ENCODE results near the gene CHD3. TPM values are rescaled to one million over a fixed set of nuclear protein-coding genes. Genes with fewer than 3 reads are reported as not detected.

The CHD3 gene
- total and polyA plus RNA-seq, 2 of the 13 experiments (the other 11 are each of a cell fraction or from before 2014, with no cell fraction given): 2.7 to 3.7 TPM

DNA sequence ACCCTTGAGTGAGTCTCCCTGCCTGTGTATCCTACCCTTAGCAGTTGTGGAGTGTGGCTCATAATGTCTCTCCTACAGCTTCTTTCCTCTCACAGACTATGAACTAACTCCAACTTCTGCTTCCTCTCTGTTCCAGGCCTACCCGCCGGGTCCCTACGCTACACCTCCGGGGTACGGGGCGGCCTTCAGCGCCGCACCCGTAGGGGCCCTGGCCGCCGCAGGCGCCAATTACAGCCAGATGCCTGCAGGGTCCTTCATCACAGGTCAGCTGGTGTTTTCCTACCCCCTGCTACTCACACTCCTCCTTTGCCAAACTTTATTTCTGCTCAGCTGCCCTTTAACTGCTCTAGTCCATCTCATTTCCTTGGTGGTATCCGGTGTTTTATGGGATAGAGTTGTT, 22.1 kb downstream of the CHD3 start:
- Histone ChIP-seq H3K9me3 (ENCODE audit: low read length) (no peaks in the 10 kb centered on the region), H3K4me1 (ENCODE audit: insufficient read depth, low read length) (peaks cover 9% of the 10 kb centered on the region), H2AFZ (ENCODE audit: low read length) (no peak overlapping the region), H3K27ac (ENCODE audit: extremely low read length, insufficient read depth, low read length) (no peak overlapping the region), H4K20me1 (ENCODE audit: insufficient read depth, low read length) (no peaks in the 10 kb centered on the region), H3K9ac (ENCODE audit: insufficient read depth, low read depth, low read length) (no peak overlapping the region), H3K79me2 (ENCODE audit: insufficient read depth, low read length) (no peaks in the 10 kb centered on the region), H3K36me3 (replicated peaks in 1 of 2; ENCODE audit: control insufficient read depth in 1 of 2, insufficient read depth in 2 of 2, low read length in 2 of 2) (no peaks in the 10 kb centered on the region), H3K27me3 (ENCODE audit: control insufficient read depth in 1 of 2, insufficient read depth in 2 of 2, low read length in 2 of 2) (no peaks in the 10 kb centered on the region; a peak in 1 of 5 replicates), H3K4me3 (replicated peaks in 1 of 3; ENCODE audit: insufficient read depth in 1 of 3, low read depth in 2 of 3, low read length in 3 of 3) (no peak overlapping the region), H3K4me2 (ENCODE audit: low read depth, low read length) (no peak overlapping the region)
- intact Hi-C loops (cut with micrococcal nuclease; ENCODE audit: unreplicated experiment) (loop anchor here (5.0 kb wide), 1 partner anchor 132 kb away; no protein-coding TSS in a partner anchor), in situ Hi-C loops (cut with HindIII; ENCODE audit: extremely low pct_ligation_motif_present, low pct_unique_long_range_greater_than_20kb) (loop anchor here (5.0 kb wide), 2 partner anchors 77 to 132 kb away; no protein-coding TSS in a partner anchor)
- no peak for TF ChIP-seq ZNF251 (CRISPR knock-in tag; IDR thresholded peaks at IDR 0.05)
- TF ChIP-seq HCFC1 (IDR thresholded peaks at IDR 0.05; ENCODE audit: low read depth, low read length): no peak
- no peak for TF ChIP-seq REL (CRISPR knock-in tag; conservative IDR thresholded peaks at IDR 0.05)
- TF ChIP-seq, protein P1, sequence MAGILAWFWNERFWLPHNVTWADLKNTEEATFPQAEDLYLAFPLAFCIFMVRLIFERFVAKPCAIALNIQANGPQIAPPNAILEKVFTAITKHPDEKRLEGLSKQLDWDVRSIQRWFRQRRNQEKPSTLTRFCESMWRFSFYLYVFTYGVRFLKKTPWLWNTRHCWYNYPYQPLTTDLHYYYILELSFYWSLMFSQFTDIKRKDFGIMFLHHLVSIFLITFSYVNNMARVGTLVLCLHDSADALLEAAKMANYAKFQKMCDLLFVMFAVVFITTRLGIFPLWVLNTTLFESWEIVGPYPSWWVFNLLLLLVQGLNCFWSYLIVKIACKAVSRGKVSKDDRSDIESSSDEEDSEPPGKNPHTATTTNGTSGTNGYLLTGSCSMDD (CRISPR knock-in tag; IDR thresholded peaks at IDR 0.05): no peak
- no peak for TF ChIP-seq SOX5 (CRISPR knock-in tag; IDR thresholded peaks at IDR 0.05; ENCODE audit: borderline replicate concordance)
- no peak for TF ChIP-seq ZNF569 (CRISPR knock-in tag; IDR thresholded peaks at IDR 0.05; ENCODE audit: borderline replicate concordance)
- TF ChIP-seq ZBTB8A (CRISPR knock-in tag; IDR thresholded peaks at IDR 0.05; ENCODE audit: borderline replicate concordance, low read depth): no peak
- TF ChIP-seq, protein P2, sequence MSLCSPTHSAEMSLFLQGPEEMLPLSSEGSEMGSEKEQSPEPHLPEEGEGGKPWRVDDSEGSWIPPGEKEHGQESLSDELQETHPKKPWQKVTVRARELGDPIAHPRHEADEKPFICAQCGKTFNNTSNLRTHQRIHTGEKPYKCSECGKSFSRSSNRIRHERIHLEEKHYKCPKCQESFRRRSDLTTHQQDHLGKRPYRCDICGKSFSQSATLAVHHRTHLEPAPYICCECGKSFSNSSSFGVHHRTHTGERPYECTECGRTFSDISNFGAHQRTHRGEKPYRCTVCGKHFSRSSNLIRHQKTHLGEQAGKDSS (CRISPR knock-in tag; IDR thresholded peaks at IDR 0.05; ENCODE audit: borderline replicate concordance, low read depth): no peak
- no peak for TF ChIP-seq CHD4 (IDR thresholded peaks at IDR 0.05; ENCODE audit: borderline replicate concordance, low read length)
- TF ChIP-seq, protein P3, sequence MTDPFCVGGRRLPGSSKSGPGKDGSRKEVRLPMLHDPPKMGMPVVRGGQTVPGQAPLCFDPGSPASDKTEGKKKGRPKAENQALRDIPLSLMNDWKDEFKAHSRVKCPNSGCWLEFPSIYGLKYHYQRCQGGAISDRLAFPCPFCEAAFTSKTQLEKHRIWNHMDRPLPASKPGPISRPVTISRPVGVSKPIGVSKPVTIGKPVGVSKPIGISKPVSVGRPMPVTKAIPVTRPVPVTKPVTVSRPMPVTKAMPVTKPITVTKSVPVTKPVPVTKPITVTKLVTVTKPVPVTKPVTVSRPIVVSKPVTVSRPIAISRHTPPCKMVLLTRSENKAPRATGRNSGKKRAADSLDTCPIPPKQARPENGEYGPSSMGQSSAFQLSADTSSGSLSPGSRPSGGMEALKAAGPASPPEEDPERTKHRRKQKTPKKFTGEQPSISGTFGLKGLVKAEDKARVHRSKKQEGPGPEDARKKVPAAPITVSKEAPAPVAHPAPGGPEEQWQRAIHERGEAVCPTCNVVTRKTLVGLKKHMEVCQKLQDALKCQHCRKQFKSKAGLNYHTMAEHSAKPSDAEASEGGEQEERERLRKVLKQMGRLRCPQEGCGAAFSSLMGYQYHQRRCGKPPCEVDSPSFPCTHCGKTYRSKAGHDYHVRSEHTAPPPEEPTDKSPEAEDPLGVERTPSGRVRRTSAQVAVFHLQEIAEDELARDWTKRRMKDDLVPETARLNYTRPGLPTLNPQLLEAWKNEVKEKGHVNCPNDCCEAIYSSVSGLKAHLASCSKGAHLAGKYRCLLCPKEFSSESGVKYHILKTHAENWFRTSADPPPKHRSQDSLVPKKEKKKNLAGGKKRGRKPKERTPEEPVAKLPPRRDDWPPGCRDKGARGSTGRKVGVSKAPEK (CRISPR knock-in tag; IDR thresholded peaks at IDR 0.05; ENCODE audit: borderline replicate concordance): no peak
- no peak for TF ChIP-seq ZNF292 (CRISPR knock-in tag; IDR thresholded peaks at IDR 0.05; ENCODE audit: borderline replicate concordance, low read depth)
- TF ChIP-seq, protein P4, sequence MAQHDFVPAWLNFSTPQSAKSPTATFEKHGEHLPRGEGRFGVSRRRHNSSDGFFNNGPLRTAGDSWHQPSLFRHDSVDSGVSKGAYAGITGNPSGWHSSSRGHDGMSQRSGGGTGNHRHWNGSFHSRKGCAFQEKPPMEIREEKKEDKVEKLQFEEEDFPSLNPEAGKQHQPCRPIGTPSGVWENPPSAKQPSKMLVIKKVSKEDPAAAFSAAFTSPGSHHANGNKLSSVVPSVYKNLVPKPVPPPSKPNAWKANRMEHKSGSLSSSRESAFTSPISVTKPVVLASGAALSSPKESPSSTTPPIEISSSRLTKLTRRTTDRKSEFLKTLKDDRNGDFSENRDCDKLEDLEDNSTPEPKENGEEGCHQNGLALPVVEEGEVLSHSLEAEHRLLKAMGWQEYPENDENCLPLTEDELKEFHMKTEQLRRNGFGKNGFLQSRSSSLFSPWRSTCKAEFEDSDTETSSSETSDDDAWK (CRISPR knock-in tag; IDR thresholded peaks at IDR 0.05): no peak
- no peak for TF ChIP-seq PAWR (CRISPR knock-in tag; IDR thresholded peaks at IDR 0.05; ENCODE audit: borderline replicate concordance)
- ATAC-seq (no peak), FAIRE-seq (no peak), DNase-seq (ENCODE audit: low spot score) (no peak)
- POLR2A ChIA-PET: no interaction called here
- no TSS peak for BruUV-seq (replicated peaks)
- WGBS (ENCODE audit: low lambda C conversion rate): 94% methylated on average over 13 of the region's 13 CpGs
- CTCF ChIA-PET (ENCODE audit: low intra/inter-chr PET ratio, low total read pairs): no interaction called here
